ENCODE measurements around the gene FERMT2. TPM values are rescaled to one million over a fixed set of nuclear protein-coding genes. Genes with fewer than 3 reads are reported as not detected.

The FERMT2 gene
- polyA plus RNA-seq, 1 donor (not counting 4 experiments of a cell fraction or from before 2014, with no cell fraction given) = 19.6 TPM

DNA sequence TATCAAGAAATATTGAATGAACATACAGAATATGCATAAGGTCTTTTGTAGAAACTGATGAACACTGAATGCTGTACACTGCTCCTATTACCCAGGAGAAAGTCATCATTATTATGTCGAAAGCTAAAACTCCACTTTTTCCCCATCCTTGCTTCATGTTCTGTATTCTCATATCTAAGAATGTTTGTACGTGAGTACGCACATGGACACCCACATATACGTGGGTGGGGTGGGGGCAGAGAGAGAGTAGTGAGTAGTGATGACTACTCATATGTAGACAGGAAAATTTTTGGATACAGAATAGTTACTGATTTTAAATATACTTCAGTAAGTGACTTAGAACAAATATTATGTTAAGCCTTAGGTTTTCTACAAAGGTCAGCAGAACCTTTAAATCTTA is 75.1 kb downstream of the FERMT2 start:
- no peak overlapping the region for H3K9ac ChIP-seq (ENCODE audit: control insufficient read depth, extremely low read depth, insufficient read depth, low read length)
- H3K9me3 ChIP-seq (ENCODE audit: control insufficient read depth, low read depth, low read length) = no peaks in the 10 kb centered on the region
- dilution Hi-C loops (cut with MboI; ENCODE audit: extremely low pct_ligation_motif_present, low sequenced_read_pairs) = no loop called here
- no peaks in the 10 kb centered on the region for H3K27me3 ChIP-seq (ENCODE audit: control insufficient read depth, extremely low read depth, insufficient read depth, low read length)
- H3K36me3 ChIP-seq (ENCODE audit: control insufficient read depth in 2 of 2, extremely low read depth in 1 of 2, insufficient read depth in 2 of 2, low read length in 2 of 2) = peaks cover 2 to 16% of the 10 kb centered on the region in 2 experiments
- H2AFZ ChIP-seq (ENCODE audit: control insufficient read depth, low read length) = no peak overlapping the region
- no peak overlapping the region for H3K4me2 ChIP-seq (ENCODE audit: control insufficient read depth, extremely low read depth, insufficient read depth, low read depth, low read length)
- TF ChIP-seq, protein P1, sequence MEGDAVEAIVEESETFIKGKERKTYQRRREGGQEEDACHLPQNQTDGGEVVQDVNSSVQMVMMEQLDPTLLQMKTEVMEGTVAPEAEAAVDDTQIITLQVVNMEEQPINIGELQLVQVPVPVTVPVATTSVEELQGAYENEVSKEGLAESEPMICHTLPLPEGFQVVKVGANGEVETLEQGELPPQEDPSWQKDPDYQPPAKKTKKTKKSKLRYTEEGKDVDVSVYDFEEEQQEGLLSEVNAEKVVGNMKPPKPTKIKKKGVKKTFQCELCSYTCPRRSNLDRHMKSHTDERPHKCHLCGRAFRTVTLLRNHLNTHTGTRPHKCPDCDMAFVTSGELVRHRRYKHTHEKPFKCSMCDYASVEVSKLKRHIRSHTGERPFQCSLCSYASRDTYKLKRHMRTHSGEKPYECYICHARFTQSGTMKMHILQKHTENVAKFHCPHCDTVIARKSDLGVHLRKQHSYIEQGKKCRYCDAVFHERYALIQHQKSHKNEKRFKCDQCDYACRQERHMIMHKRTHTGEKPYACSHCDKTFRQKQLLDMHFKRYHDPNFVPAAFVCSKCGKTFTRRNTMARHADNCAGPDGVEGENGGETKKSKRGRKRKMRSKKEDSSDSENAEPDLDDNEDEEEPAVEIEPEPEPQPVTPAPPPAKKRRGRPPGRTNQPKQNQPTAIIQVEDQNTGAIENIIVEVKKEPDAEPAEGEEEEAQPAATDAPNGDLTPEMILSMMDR (optimal IDR thresholded peaks at IDR 0.05 in 1 of 3, IDR thresholded peaks at IDR 0.05 in 1 of 3, conservative IDR thresholded peaks at IDR 0.05 in 1 of 3; ENCODE audit: extremely low read depth in 1 of 3, insufficient read depth in 2 of 3, low read length in 3 of 3) = no peak
- no peak for TF ChIP-seq EZH2 (IDR thresholded peaks at IDR 0.05; ENCODE audit: low read length)
- no peak for FAIRE-seq
- H3K27ac ChIP-seq (ENCODE audit: control insufficient read depth, insufficient read depth, low read length) = no peak overlapping the region
- DNase-seq (ENCODE audit: low read depth, low spot score) = no peak
- H4K20me1 ChIP-seq (ENCODE audit: control insufficient read depth, extremely low read depth, insufficient read depth, low read length) = no peaks in the 10 kb centered on the region
- no peaks in the 10 kb centered on the region for H3K79me2 ChIP-seq (ENCODE audit: control insufficient read depth, insufficient read depth, low read length)
- H3K9me1 ChIP-seq (ENCODE audit: control insufficient read depth, extremely low read depth, insufficient read depth, low read length) = no peaks in the 10 kb centered on the region
- peaks cover 31% of the 10 kb centered on the region for H3K4me1 ChIP-seq (ENCODE audit: control insufficient read depth, extremely low read depth, insufficient read depth, low read length)
- no peak overlapping the region for H3K4me3 ChIP-seq (ENCODE audit: control insufficient read depth in 2 of 3, extremely low read depth in 1 of 3, insufficient read depth in 2 of 3, low read depth in 1 of 3, low read length in 3 of 3)

DNA sequence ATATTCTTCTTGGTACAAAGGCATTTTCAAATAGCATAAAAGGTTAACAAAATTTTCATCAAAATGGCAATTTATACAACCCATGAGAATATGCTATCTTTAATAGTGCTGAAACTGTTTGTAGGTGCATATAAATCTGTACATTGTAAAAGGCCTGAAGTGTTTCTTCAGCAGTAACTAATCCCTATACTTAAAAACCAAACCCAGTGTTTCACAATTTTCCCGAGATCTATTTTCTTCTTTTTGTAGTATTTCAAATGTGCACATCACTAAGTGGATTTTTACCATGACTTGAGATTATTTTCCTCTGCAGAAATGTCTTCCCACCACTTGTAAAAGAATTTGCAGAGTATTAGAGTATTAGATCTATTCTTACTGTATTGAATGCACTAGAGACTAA is 76.5 kb downstream of the FERMT2 start:
- H3K27ac ChIP-seq (ENCODE audit: control insufficient read depth, insufficient read depth, low read length) = no peak overlapping the region
- FAIRE-seq (no peak), DNase-seq (ENCODE audit: low read depth, low spot score) (no peak)
- H3K9me3 ChIP-seq (ENCODE audit: control insufficient read depth, low read depth, low read length) = no peaks in the 10 kb centered on the region
- no peaks in the 10 kb centered on the region for H3K27me3 ChIP-seq (ENCODE audit: control insufficient read depth, extremely low read depth, insufficient read depth, low read length)
- no peak overlapping the region for H3K4me2 ChIP-seq (ENCODE audit: control insufficient read depth, extremely low read depth, insufficient read depth, low read depth, low read length)
- no peaks in the 10 kb centered on the region for H4K20me1 ChIP-seq (ENCODE audit: control insufficient read depth, extremely low read depth, insufficient read depth, low read length)
- dilution Hi-C loops (cut with MboI; ENCODE audit: extremely low pct_ligation_motif_present, low sequenced_read_pairs) = no loop called here
- no peak overlapping the region for H3K4me3 ChIP-seq (ENCODE audit: control insufficient read depth in 2 of 3, extremely low read depth in 1 of 3, insufficient read depth in 2 of 3, low read depth in 1 of 3, low read length in 3 of 3)
- H3K9me1 ChIP-seq (ENCODE audit: control insufficient read depth, extremely low read depth, insufficient read depth, low read length) = no peaks in the 10 kb centered on the region
- TF ChIP-seq EZH2 (IDR thresholded peaks at IDR 0.05; ENCODE audit: low read length) = no peak
- TF ChIP-seq, protein P1 (optimal IDR thresholded peaks at IDR 0.05 in 1 of 3, IDR thresholded peaks at IDR 0.05 in 1 of 3, conservative IDR thresholded peaks at IDR 0.05 in 1 of 3; ENCODE audit: extremely low read depth in 1 of 3, insufficient read depth in 2 of 3, low read length in 3 of 3) = no peak
- H2AFZ ChIP-seq (ENCODE audit: control insufficient read depth, low read length) = no peak overlapping the region
- H3K36me3 ChIP-seq (ENCODE audit: control insufficient read depth in 2 of 2, extremely low read depth in 1 of 2, insufficient read depth in 2 of 2, low read length in 2 of 2) = peaks cover 0 to 12% of the 10 kb centered on the region in 2 experiments
- peaks cover 31% of the 10 kb centered on the region for H3K4me1 ChIP-seq (ENCODE audit: control insufficient read depth, extremely low read depth, insufficient read depth, low read length)
- no peak overlapping the region for H3K9ac ChIP-seq (ENCODE audit: control insufficient read depth, extremely low read depth, insufficient read depth, low read length)
- no peaks in the 10 kb centered on the region for H3K79me2 ChIP-seq (ENCODE audit: control insufficient read depth, insufficient read depth, low read length)
